CD4-positive, alpha-beta T cell treated with Interleukin-2 at 100 ng/mL for 4 hours (primary cell): ENCODE data around the gene ACTR10.

Source experiments
- DNase-seq: peaks from one replicate; pipeline ENCODE4 v3.0.0-alpha.2; 2020; ENCODE audit warnings: low spot score

Gene ACTR10

GRCh38 chr14:58199726-58200479 lies at the start of gene ACTR10:
TSS of gene ACTR10 (plus strand) at chr14:58200149. CDS start at chr14:58200218, 69 bp downstream.
- peak; percentile 88 for DNase-seq

GRCh38 chr14:58150243-58150805 lies 49.6 kb upstream of the ACTR10 start:
- no peak for DNase-seq

- no peak for DNase-seq
Observed at GRCh38 chr14:58151133-58152013, 48.6 kb upstream of the ACTR10 start.

GRCh38 chr14:58152014-58152857 lies 47.7 kb upstream of the ACTR10 start, which contains the start of gene ARMH4:
TSS of gene ARMH4 (minus strand) at chr14:58152213. CDS start at chr14:58139358, 12,855 bp downstream.
- peak; percentile 57 for DNase-seq

DNA sequence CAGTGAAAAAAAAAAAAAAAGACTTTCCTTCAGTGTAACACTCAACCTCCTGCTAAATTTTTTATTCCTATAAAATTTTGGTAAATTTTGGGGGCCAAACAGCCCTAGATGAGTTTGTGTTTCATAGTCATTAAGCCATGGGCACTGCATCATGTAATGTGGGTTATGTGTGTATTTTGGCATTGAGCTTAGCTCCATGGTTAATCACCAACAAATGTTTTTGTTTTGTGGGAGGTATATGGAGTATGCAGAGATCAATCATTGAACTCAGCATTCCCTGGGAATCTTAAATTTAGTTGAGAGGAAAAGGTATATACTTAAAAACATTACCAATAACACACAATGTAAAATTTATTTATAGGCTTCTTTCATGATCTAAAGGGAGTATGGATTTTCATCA lies 39.4 kb upstream of the ACTR10 start:
- DNase-seq: no peak

- DNase-seq: peak; percentile 73
Observed at GRCh38 chr14:58166005-58166983, 33.7 kb upstream of the ACTR10 start.

- no peak for DNase-seq
Observed at GRCh38 chr14:58167057-58167456, 32.9 kb upstream of the ACTR10 start.

GRCh38 chr14:58167891-58168290 lies 32.1 kb upstream of the ACTR10 start:
- no peak for DNase-seq

DNA sequence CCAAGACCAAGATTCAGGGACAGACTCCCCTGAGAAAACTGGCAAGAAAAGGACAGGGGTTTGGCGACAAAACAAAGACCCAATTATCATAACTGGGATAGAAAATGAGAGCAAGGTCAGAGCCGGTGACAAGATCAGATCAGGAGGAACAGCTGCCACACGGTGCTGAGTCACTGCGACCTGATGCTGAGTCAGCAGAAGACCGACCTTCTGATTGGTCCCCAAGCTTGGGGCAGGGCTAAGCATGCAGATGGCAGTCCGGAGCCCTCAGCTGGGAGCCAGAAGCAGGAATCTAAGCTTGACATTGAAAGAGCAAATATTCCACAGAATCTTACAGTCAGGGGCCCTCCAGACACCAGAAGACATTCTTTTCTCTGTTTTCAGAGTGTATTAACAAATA lies 28.9 kb upstream of the ACTR10 start:
- peak; percentile 33 for DNase-seq

- no peak for DNase-seq
Observed at GRCh38 chr14:58177125-58177524, 22.8 kb upstream of the ACTR10 start.

DNA sequence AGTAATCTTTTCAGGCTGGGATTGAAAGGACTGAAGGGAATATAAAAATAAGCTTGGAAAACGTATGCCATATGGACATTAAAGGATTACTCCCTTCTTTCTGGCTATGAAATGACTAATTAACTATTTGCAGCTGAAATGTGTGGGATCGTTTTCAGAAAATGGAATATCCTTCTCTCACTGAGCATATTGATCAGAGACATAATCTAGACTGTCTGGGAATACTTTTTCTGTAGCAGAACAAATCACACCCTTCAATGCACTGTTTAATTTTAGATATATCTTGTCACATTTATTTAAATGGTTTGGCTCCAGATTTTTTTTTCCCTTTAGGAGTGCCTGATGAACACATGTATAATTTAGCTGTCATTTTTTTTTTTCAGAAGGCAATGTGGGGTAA lies 10.8 kb upstream of the ACTR10 start:
- DNase-seq: no peak

- DNase-seq: no peak
Observed at GRCh38 chr14:58191763-58192601, 8.0 kb upstream of the ACTR10 start.

DNA sequence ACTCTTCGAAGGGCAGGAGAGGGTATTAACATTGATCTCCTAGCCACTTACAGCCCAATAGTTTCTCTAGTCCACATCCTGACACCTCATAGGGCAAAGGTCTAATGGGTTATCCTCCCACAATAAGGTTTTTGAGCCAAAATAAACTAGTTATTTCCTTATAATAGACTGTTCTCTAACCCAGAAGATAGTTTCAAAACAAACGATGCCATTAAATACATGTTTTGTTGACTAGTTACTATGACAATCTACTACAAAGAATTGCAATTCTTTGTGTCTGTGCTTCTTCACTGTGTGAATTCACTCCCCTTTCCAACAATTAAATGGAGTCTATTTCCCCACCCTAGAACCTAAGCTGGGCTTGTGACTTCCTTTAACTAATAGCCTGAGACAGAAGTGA lies 6.4 kb upstream of the ACTR10 start:
- DNase-seq: no peak

DNA sequence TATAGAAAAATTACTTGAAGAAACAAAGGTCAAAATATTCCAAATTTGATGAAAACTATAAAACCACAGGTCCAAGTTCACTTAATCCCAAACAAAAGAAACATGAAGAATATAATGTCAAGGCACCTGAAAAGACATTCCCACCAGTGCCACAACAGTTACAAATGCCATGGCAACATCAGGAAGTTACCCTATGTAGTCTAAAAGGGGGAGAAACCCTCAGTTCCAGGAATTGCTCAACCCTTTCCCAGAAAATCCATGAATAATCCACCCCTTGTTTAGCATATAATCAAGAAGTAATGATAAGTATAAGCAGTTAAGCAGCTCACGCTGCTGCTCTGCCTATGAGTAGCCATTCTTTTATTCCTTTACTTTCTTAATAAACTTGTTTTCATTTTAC lies 3.8 kb upstream of the ACTR10 start:
- no peak for DNase-seq

GRCh38 chr14:58198086-58198485 lies 1.9 kb upstream of the ACTR10 start:
- peak; percentile 40 for DNase-seq

GRCh38 chr14:58200480-58200841 lies 512 bp downstream of the ACTR10 start:
- DNase-seq: no peak

GRCh38 chr14:58200846-58201245 lies 897 bp downstream of the ACTR10 start:
- no peak for DNase-seq

GRCh38 chr14:58213176-58213575 lies 13.2 kb downstream of the ACTR10 start:
- no peak for DNase-seq

DNA sequence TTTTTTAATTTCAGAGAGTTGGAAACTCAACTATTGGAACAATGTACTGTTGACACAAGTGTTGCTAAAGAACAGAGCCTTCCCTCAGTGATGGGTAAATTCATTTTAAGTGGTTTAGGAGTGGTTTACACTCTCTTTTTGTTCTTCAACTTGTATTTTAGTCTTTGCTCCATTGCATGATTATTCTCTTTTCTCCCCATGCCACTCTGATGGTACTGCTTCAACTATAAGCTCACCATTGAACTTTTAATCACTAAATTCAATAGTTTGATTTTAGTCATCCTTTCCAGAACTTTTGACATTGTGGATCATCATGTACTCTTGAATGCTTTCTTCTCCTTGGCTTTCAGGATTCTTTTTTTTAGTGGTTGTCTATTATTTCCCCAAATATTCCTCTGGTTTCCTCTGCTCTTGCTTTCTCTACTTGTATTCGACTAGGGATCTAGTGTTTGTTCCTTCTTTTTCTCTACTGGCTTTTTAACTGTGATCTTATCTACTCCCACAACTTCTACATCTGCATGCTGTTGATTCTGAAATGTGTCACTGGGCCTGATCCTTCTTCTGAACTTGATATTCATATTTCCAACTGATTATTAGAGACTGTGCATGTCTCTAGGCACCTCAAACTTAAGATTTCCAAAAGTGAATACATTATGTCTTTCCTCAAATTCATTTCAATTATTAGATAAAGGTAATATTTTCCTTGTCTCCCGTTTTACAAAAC lies 15.4 kb downstream of the ACTR10 start:
- DNase-seq: no peak
